AG08395 (cell line): ENCODE results near the gene RIN1.
"Not testable (repeated sequence)": the region's sequence is repeated elsewhere in the genome, so short reads cannot be mapped to it uniquely, and the experiment has no call there.

ENCODE experiments used
- DNase-seq: peaks from one replicate; pipeline ENCODE4 v3.0.0; 2012; ENCODE audit warnings: mixed read lengths, low spot score

Gene RIN1

GRCh38 chr11:66333896-66334604 is 2.2 kb downstream of the RIN1 start:
- no peak for DNase-seq

GRCh38 chr11:66333220-66333877 is 2.9 kb downstream of the RIN1 start:
- DNase-seq, result no peak

GRCh38 chr11:66332371-66333219 is 3.6 kb downstream of the RIN1 start:
- DNase-seq, result no peak

GRCh38 chr11:66331542-66332370 is 4.5 kb downstream of the RIN1 start:
- no peak for DNase-seq

- DNase-seq, result no peak
These were observed 5.3 kb downstream of the RIN1 start for GRCh38 chr11:66330931-66331330.

GRCh38 chr11:66329165-66329673 is 7.0 kb downstream of the RIN1 start:
- DNase-seq, result no peak

- DNase-seq, result peak; percentile 81
These were observed 7.7 kb downstream of the RIN1 start for GRCh38 chr11:66328302-66329144.

GRCh38 chr11:66328031-66328301 is 8.3 kb downstream of the RIN1 start:
- DNase-seq, result no peak

GRCh38 chr11:66327171-66328030 is 8.8 kb downstream of the RIN1 start:
- DNase-seq, result peak; percentile 57

GRCh38 chr11:66326261-66327111 is 9.7 kb downstream of the RIN1 start:
- peak; percentile 70 for DNase-seq

- no peak for DNase-seq
These were observed 11.0 kb downstream of the RIN1 start for GRCh38 chr11:66325263-66325671.

- DNase-seq, result peak; percentile 44
These were observed 11.6 kb downstream of the RIN1 start for GRCh38 chr11:66324664-66325063.

GRCh38 chr11:66323684-66324083 is 12.6 kb downstream of the RIN1 start:
- no peak for DNase-seq

- peak; percentile 18 for DNase-seq
These were observed 13.4 kb downstream of the RIN1 start for GRCh38 chr11:66322732-66323427.

GRCh38 chr11:66321606-66322005 is 14.6 kb downstream of the RIN1 start:
- no peak for DNase-seq

- not testable (repeated sequence) for DNase-seq
These were observed 15.5 kb downstream of the RIN1 start for GRCh38 chr11:66320748-66321147.

- not testable (repeated sequence) for DNase-seq
These were observed 15.9 kb downstream of the RIN1 start for GRCh38 chr11:66320289-66320688.

- DNase-seq, result peak; percentile 18
These were observed 17.6 kb downstream of the RIN1 start for GRCh38 chr11:66318600-66318970.
